ENCODE measurements around the gene PFDN6. TPM values are rescaled to one million over a fixed set of nuclear protein-coding genes. Genes with fewer than 3 reads are reported as not detected.

PFDN6 gene
- total RNA-seq, 1 experiment from 2014 or later, result 101 TPM

DNA sequence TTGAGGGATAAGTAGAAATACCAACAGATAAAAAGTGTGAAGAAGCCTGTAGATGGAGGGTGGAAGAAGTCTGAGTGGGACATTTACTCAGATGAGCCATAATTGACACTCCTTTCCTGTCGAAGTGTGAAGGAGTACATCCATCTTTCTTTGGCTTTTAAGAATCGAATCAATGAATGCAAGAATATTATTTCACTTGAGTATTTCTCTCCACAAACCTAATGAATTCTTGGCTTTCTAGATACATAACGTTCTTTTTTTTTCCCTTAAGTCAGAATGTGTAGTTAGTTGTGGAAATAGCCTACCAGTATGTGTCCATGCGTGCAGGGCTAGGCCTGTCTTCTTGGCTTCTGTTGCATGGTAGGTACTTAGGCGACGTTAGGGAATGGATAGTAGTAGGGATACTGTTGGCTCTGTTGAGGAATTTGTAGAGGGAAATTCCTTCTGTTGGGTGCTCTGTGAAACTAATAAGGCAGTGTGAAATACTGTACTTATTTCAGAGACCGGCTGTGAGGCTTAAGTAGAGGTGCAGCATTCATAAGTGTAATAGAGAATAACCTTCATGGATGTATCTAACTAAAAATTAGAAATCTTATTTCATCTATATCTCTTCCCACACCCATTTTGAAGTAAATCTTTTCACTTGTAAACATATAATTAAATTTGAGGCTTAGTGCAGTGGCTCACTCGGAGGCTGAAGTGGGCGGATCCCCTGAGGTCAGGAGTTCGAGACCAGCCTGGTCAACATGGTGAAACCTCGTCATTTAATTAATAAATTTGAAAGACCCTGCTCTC is 16.1 kb upstream of the PFDN6 start:
- DNase-seq (ENCODE audit: low read depth, low spot score) (no peak), ATAC-seq (no peak)
- intact Hi-C loops (cut with micrococcal nuclease; ENCODE audit: unreplicated experiment), result no loop called here
- in situ Hi-C loops (cut with HindIII; ENCODE audit: low pct_unique_long_range_greater_than_20kb, low sequenced_read_pairs), result no loop called here
- no TSS peak for BruUV-seq (replicated peaks)
- ChIA-PET CTCF (no interaction called here), POLR2A (no interaction called here)
- Histone ChIP-seq H3K4me1 (ENCODE audit: control insufficient read depth, insufficient read depth, low read length) (peaks cover 38% of the 10 kb centered on the region), H3K4me3 (ENCODE audit: low read depth in 2 of 2, low read length in 2 of 2) (peak overlapping the region; percentile 97), H3K27ac (ENCODE audit: low read length) (peak overlapping the region; percentile 100), H3K9me3 (ENCODE audit: control insufficient read depth, insufficient read depth, low read depth, low read length) (no peaks in the 10 kb centered on the region), H3K27me3 (ENCODE audit: control insufficient read depth, insufficient read depth, low read length) (no peaks in the 10 kb centered on the region), H3K36me3 (ENCODE audit: control insufficient read depth, insufficient read depth, low read length) (peaks cover 30% of the 10 kb centered on the region)
- TF ChIP-seq POLR2AphosphoS5 (IDR thresholded peaks at IDR 0.05; ENCODE audit: low read depth, low read length), result peak; percentile 13
- TF ChIP-seq, protein P1, sequence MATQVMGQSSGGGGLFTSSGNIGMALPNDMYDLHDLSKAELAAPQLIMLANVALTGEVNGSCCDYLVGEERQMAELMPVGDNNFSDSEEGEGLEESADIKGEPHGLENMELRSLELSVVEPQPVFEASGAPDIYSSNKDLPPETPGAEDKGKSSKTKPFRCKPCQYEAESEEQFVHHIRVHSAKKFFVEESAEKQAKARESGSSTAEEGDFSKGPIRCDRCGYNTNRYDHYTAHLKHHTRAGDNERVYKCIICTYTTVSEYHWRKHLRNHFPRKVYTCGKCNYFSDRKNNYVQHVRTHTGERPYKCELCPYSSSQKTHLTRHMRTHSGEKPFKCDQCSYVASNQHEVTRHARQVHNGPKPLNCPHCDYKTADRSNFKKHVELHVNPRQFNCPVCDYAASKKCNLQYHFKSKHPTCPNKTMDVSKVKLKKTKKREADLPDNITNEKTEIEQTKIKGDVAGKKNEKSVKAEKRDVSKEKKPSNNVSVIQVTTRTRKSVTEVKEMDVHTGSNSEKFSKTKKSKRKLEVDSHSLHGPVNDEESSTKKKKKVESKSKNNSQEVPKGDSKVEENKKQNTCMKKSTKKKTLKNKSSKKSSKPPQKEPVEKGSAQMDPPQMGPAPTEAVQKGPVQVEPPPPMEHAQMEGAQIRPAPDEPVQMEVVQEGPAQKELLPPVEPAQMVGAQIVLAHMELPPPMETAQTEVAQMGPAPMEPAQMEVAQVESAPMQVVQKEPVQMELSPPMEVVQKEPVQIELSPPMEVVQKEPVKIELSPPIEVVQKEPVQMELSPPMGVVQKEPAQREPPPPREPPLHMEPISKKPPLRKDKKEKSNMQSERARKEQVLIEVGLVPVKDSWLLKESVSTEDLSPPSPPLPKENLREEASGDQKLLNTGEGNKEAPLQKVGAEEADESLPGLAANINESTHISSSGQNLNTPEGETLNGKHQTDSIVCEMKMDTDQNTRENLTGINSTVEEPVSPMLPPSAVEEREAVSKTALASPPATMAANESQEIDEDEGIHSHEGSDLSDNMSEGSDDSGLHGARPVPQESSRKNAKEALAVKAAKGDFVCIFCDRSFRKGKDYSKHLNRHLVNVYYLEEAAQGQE (IDR thresholded peaks at IDR 0.05; ENCODE audit: insufficient read depth in 1 of 2, low read depth in 2 of 2, low read length in 1 of 2), result no peak

DNA sequence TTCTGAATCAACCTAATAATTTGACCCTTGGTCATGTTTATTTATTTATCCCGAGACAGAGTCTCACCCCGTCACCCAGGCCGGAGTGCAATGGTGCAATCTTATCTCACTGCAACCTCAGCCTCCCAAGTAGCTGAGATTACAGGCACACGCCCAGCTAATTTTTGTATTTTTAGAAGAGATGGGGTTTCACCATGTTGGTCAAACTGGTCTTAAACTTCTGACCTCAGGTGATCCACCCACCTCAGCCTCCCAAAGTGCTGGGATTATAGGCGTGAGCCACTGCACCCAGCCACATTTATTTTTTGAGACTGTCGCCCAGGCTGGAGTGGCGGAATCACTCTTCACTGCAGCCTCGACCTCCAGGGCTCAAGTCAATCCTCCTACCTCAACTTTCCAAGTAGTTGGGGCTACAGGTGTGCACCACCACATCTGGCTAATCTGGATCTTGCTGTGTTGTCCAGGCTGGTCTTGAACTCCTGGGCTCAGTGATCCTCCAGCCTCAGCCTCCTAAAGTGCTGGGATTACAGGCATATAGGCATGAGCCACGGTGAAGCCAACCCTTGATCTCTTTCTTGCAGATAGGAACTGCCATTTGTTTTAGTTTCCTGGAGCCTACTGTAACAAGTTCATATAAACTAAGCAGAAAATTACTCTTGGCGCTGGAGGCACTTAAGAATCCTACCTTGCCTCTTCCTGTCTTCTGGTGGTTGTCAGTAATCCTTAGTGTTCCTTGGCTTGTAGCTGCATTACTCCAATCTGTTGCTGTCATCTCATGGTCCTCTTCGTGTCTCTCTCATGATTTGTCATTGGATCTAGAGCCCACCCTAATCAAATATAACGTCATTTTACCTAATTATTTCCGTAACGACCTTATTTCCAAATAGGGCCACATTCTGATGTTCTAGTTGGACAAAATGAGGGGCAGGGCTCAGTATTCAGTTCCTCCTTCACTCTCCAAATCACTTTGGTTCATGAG is 15.2 kb upstream of the PFDN6 start:
- no peaks in the 10 kb centered on the region for H3K9me3 ChIP-seq (ENCODE audit: control insufficient read depth, insufficient read depth, low read depth, low read length)
- in situ Hi-C loops (cut with HindIII; ENCODE audit: low pct_unique_long_range_greater_than_20kb, low sequenced_read_pairs) (no loop called here), intact Hi-C loops (cut with micrococcal nuclease; ENCODE audit: unreplicated experiment) (no loop called here)
- H3K27ac ChIP-seq (ENCODE audit: low read length), result peak overlapping the region; percentile 100
- no peak for ATAC-seq
- peaks cover 30% of the 10 kb centered on the region for H3K36me3 ChIP-seq (ENCODE audit: control insufficient read depth, insufficient read depth, low read length)
- ChIA-PET POLR2A (no interaction called here), CTCF (no interaction called here)
- TF ChIP-seq POLR2AphosphoS5 (IDR thresholded peaks at IDR 0.05; ENCODE audit: low read depth, low read length) (peak; percentile 8; the same call in 1 of the 2 replicates), SIN3A (IDR thresholded peaks at IDR 0.05; ENCODE audit: borderline replicate concordance, insufficient read depth, low read depth, low read length) (no peak)
- TF ChIP-seq, protein P1 (IDR thresholded peaks at IDR 0.05; ENCODE audit: insufficient read depth in 1 of 2, low read depth in 2 of 2, low read length in 1 of 2), result no peak
- BruUV-seq (replicated peaks), result no TSS peak
- DNase-seq (ENCODE audit: low read depth, low spot score), result no peak
- H3K27me3 ChIP-seq (ENCODE audit: control insufficient read depth, insufficient read depth, low read length), result no peaks in the 10 kb centered on the region
- H3K4me3 ChIP-seq (ENCODE audit: low read depth in 2 of 2, low read length in 2 of 2), result peak overlapping the region; percentile 97
- peaks cover 47% of the 10 kb centered on the region for H3K4me1 ChIP-seq (ENCODE audit: control insufficient read depth, insufficient read depth, low read length)

Measured in Panc1 (cell line).